ENCODE results near the gene PSMC6.

Gene PSMC6

DNA sequence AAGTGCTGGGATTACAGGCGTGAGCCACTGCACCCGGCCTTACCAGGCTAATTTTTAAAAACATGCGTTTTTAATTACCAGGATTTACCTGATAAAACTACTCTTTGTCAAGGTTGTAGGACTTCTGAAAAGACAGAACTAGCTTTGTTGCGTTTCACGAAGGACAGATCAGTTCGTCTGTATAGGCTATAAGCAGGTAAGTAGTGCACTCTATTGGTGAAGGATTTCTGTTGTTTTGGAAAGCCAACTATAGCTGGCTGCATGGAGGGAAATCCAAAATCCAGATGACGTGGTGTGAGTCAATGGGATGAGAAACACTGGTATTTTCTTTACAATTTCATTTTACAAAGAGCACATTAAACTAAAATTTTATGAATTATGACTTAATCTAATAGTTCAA is 69.8 kb downstream of the PSMC6 start:
- no peak overlapping the region for H3K4me3 ChIP-seq (ENCODE audit: control insufficient read depth, low read depth, low read length)
- TF ChIP-seq CTCF (conservative IDR thresholded peaks at IDR 0.05; ENCODE audit: control insufficient read depth, insufficient read depth, low read depth, low read length) = no peak
- DNase-seq (ENCODE audit: low read depth) = no peak
